NCI-H82 treated with DMSO at 0.1 percent for 48 hours (cell line): ENCODE data around the gene CFAP70.
"Not testable (repeated sequence)": the region's sequence is repeated elsewhere in the genome, so short reads cannot be mapped to it uniquely, and the experiment has no call there.

Experiments used
- DNase-seq: peaks from one replicate; lab custom pipeline; 2025; ENCODE audit not compliant: unreplicated experiment; lab: John Stamatoyannopoulos, UW

Gene CFAP70

DNA sequence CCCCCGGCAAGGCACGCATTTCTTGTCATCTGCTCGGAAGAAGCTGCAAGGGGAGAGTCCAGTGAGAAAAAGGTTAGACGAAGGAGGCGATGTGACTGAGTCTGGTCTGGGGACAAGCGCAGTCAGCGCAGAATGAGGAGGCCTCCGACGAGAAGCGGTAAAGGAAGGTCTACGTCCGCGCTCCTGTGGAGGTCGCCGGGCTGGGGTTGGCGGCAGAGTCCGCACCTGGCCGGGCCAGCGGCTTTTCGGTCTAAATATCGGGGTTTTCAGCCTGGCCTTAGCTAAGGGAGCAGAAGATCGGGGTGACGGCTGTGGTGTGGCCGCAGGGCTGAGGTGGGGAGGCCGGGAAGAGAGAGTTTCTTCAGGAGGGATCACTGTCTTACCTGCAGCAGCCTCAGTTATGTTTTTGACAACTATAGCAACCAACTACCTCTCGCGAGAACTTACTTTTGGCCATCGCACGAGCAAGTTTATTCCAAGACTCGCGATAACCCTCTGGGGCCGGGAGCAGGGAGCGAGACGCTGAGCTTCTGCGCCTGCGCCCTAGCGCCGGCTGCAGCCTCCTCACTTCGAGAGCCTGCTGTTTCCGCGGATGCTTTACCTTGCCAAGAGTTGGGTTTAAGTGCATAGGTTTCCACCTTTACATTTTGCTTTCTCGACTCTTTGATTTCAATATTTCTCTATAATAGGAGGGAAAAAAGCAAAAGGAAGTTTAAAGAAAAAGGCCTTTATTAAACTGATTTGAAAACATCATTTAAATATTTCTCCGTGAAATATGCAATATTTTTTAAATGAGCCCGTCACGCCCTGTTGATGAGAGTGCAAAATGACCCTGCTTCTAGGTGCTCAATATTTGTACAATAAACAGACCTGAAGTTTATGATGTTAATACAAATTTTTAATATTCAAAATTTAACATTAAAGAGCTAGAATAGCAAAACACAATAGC lies at the start of gene CFAP70:
CFAP70 (minus strand) TSS at position 534 of the 949 bp plus-strand sequence. CDS start 4,068 bp downstream, outside the sequence.
- peak; percentile 78 for DNase-seq

DNA sequence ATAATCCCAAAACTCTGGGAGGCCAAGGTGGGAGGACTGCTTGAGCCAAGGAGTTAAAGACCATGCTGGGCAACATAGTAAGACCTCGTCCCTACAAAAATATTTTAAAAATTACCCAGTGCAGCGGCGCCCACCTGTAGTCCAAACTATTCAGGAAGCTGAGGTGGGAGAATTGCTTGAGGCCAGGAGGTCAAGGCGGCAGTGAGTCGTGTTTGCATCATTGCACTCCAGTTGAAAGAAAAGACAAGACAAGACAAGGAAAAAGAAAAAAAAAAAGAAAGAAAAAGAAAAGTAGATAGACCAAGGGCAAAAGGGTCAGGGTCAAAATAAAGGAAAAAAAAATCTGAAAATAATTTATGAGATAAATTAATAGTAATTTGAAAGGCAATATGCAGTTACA lies 49.4 kb upstream of the CFAP70 start:
- no peak for DNase-seq

DNA sequence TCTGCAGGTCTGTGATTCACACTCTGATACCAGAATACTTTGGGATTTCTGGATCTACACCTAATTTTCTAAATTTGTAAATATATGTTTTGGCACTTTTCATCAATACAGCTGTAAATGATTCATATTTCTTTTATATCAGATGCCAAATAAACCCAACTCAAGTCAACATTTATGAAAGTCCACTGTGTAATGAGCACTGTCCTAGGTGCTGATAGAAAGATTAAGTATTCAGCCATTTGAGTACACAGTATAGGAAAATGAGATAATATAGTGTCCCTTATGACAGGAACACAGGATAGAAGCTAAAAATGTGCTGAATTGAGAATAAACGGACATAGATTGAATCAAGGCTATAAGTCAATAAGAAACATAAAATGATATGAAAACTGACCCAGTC lies 48.8 kb upstream of the CFAP70 start:
- DNase-seq = no peak

DNA sequence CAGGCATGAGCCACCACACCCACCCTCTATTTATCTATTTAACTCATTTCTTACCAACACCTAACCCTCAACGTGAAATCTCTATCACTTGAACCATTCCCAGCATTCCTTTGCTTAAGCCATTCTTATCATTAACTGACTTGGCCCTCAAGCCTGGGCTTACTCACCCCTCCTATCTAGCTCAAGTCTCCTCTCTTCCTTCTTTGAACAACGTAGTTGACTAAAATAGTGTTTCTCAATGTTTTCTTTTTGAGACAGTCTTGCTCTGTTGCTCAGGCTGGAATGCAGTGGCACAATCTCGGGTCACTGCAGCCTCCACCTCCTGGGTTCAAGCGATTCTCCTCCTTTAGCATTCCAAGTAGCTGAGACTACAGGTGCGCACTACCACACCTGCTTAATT lies 48.2 kb upstream of the CFAP70 start:
- DNase-seq = no peak

DNA sequence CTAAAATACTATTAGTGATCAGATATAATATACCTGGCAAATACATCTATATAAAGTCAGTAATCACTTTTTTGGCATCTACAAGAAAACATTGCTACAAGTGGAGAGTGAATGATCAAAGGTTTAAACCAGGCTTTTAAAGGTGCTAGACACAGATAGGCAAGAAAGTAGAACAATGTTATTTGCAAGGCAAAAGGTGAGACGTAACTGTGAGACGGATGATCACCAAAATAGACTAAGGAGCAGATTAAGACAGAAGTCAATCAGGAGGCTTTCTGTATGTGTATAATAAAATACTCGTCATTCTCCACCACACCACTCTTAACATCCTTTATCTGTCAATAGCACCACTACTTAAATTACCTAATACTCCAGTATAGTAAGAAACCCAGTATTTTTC lies 46.9 kb upstream of the CFAP70 start:
- no peak for DNase-seq

DNA sequence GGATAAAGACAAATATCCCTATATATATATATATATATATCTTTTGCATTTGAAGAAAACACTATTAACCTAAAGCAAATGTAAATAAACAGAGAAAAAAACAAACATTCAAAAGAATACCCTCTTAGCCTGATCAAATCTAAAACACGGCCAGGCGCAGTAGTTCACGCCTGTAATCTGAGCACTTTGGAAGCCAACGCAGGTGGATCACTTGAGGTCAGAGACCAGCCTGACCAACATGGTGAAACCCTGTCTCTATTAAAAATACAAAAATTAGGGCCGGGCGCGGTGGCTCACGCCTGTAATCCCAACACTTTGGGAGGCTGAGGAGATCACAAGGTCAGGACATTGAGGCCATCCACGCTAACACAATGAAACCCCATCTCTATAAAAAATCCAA lies 46.0 kb upstream of the CFAP70 start:
- DNase-seq = no peak

DNA sequence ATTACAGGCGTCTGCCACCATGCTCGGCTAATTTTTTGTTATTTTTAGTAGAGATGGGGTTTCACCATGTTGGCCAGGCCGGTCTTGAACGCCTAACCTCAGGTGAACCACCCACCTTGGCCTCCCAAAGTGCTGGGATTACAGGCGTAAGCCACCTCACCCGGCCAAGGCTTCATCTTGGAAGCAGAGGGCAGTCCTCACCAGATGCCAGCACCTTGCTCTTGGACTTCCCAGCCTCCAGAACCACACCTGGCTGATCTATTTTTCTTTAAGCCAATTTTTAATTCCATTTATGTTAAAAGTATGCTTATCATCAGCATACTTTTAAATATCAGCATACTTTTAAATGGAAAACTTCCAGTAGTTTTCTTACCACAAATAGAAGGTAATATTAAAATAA lies 43.0 kb upstream of the CFAP70 start:
- no peak for DNase-seq

DNA sequence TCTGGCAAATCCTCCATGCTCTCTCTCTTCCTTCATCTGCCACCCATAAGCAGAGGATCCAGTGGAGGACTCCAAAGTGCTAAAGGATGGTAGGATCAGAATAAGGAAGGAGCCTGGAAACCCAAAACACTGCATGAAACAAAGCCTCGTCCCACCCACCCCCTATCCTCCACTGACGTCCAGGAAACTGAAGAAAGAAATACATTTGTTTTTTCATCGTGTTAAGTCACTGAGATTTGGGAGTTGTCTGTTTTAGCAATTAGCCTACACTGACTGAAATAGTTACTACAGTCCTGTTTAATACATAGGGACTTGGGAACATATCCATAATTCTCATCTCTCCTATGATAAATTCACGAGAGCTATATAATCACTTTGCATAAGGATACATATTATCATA lies 40.4 kb upstream of the CFAP70 start:
- DNase-seq = no peak

DNA sequence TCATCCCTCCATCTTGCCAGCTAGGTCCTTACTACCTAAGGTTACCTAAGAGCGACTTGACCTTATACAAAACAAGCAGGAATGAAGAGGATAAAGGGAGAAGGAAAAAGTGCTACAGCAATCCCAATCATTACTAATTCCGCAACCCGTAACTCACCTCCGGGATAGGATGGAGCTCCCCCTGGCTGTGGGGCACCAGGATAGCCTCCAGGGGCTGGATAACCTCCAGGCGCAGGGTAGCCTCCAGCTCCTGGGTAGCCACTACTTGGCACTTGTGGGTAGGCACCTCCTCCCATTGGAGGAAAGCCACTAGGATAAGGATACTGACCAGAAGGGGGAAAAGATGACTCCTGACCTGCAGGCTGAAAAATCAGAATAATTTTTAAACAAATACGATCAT lies 39.4 kb upstream of the CFAP70 start:
- DNase-seq = no peak

DNA sequence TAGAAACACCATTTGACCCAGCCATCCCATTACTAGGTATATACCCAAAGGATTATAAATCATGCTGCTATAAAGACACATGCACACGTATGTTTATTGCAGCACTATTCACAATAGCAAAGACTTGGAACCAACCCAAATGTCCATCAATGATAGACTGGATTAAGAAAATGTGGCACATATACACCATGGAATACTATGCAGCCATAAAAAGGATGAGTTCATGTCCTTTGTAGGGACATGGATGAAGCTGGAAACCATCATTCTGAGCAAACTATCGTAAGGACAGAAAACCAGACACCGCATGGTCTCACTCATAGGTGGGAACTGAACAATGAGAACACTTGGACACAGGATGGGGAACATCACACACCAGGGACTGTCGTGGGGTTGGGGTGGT lies 35.7 kb upstream of the CFAP70 start:
- DNase-seq = not testable (repeated sequence)

DNA sequence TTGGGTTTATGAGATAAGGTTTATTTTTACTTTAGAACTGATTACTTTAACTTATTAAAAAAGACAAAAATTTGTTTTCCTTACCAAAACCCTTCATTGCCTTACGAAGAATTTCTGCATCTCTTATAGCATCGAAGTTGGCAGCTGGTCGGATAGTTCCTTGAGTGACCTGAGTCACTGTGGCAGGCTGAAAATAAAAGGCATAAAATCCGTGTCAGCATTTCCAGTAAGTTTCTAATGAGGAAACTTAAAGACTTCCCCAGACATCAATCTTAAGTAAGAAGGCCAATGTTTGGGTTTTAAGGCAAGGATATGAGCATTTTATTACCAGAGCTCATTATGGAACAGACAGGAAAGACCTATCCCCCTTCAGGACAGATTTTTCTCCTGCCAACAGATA lies 29.6 kb upstream of the CFAP70 start:
- no peak for DNase-seq

DNA sequence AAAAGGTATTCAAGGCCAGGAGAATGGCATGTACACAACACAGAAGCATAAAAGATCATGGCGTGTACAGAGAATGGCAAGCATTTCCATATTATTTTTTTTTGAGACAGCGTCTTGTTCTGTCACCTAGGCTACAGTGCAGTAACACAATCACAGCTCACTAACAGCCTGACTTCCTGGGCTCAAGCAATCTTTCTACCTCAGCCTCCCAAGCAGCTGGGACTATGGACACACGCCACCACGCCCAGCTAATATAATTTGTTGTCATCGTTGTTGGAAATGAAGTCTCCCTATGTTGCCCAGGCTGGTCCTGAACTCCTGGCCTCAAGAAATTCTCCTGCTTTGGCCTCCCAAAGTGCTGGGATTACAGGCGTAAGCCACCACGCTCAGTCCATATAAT lies 27.9 kb upstream of the CFAP70 start:
- DNase-seq = no peak

DNA sequence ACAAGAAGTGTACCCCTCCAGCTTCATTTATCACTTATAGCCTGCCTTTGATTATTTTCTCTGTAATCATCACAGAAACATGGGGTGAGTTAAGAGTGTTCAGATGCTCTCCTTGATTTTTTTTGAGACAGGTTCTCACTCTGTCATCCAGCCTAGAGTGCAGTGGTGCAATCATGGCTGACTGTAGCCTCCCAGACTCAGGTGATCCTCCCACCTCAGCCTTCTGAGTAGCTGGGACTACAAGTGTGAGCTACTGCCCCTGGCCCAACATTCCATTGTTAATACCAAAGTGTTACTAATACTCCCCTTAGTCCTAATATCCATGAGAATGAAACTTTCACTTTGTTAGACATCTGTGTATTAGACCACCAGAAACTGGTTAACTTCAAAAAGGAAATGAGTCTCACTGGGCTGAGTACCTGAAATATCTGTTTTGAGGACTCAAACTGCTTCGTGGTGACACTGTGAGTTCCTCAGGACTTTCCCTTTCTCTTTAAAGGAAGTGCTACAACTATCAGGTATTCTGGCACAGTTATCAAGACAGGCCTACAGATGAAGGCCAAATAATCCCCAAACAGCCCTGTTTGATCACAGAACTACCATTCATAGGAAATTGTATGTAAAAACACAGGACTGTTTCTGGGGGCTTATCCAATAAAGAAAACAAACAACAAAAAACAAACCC lies 20.5 kb upstream of the CFAP70 start:
- no peak for DNase-seq

DNA sequence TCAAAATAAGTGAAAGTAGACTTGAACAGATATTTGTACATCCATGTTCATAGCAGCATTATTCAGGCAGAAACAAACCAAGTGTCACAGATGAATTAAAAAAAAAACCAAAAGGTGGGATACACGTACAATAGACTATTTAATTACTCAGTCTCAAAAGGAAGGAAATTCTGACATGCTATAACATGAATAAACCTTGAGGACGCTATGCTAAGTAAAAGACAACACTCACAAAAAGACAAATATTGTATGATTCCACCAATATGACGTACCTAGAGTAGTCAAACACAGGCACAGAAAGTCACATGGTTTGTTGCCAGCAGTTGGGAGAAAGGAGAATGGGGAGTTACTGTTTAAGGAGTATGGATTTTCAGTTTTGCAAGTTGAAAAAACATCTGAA lies 18.0 kb upstream of the CFAP70 start:
- no peak for DNase-seq

DNA sequence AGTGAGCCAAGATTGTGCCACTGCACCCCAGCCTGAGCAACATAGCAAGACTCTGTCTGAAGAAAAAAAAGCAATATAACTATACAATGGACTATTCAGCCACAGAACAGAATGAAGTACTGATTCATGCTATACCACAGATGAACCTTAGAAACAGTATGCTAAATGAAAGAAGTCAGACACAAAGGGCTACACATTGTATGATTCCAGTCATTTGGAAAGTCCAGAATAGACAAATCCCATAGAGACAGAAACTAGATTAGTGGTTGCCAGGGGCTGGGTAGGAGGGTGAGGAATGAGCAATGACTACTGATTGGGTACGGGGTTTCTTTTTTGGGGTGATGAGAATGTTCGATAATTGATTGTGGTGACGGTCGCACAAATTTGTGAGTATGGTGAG lies 9.6 kb upstream of the CFAP70 start:
- no peak for DNase-seq

DNA sequence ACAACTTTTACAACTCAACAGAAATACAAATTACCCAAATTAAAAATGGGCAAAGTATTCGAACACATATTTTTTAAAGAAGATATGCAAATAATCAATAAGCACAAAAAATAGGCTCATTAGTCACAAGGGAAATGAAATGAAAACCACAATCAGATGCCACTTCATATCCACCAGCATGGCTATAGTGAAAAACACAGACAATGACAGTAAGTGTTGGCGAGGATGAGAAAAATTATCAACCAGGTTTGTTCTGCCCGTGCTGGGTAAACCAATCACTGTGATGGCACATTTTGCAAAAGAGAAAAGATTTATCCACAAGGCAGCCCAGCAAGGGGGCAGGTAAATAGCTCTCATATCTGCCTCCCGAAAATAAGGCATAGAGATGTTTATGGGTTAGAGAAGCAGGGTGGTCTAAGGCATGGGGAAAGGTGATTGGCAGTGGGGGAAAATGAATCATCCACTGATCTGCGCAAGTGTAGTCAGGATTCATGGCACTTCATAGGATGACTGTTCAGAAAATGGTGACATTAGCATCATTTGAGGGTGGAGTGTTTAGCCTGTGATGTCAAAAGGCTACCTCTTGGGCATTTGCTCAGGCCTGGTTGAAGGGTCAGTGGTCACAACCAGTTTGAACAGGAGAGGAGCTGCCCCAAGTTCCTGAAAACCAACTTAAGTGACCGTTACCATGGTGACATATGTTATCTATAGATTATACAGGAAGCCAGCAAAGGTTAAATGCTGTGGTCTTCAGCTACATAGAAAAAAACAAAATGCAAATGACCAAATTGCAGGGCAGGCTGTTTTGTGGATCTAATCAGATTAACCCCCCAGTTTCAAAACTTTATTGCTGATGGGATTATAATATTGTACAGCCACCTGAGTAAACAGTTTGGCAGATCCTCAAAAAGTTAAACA lies 8.0 kb upstream of the CFAP70 start:
- no peak for DNase-seq

DNA sequence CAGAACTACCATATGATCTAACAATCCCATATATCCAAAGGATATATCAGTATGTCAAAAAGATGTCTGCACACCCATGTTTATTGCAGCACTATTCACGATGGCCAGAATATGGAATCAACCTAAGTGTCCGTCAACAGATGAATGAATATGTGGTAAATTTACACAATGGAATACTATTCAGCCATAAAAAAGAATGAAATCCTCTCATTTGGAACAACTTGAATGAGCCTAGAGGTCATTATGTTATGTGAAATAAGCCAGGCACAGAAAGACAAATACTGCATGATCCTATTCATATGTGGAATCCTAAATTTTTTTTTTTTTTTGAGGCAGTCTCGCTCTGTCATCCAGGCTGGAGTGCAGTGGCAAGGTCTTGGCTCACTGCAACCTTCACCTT lies 6.3 kb upstream of the CFAP70 start:
- DNase-seq = no peak

DNA sequence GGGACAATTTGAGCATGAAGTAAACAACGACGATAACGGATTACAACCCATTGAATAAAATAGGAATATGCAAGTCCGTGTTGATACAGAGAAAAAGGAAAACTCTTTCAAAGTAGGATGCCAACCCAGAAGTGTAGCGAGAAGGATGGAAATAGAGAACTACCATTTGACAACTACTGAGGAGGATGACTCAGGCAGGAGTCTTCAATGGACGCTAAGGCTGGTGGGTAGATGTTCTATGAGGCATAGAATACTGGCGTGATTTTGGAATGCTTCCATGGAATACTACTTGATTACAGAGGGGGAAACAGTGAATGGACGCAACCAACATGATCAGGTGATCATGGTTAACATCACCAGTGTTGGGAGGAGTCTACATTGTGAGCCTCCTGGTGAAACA lies 828 bp upstream of the CFAP70 start:
- no peak for DNase-seq

DNA sequence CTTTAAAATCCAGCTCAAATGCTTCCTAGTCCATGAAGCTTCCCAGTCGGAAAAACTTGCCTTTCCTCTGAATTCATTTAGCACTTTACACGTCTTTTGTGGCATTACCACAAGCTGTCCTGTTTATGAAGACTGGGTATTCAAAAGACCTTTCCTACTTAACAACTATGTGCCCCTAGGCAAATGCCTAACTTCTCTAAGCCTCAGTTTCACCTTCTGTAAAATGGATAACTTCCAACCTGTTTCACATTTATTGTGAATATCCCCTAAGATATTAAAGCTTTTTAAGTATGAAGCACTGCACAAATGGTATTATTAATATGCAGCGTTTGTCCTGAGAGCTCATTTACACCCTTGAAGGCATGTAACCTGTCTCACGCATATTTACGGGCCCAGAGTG lies 843 bp downstream of the CFAP70 start:
- no peak for DNase-seq

DNA sequence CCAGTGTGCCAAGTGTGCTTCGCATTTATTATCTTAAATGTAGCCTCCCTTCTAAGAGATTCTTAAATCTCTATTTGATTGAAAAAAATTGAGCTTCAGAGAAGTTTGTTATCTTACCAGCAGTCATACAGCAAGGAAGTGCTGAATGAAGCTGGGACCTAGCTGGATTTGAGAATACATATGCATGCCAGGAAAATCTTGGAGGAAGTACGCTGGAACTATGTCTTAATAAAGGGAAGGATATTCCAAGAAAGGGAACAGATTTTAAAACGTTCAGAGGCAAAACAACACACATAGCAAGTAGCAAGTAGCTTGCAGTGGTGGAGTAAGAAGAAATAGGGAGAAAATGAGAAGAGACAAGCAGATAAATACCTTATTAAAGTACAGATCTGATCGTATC lies 1.5 kb downstream of the CFAP70 start:
- DNase-seq = no peak

DNA sequence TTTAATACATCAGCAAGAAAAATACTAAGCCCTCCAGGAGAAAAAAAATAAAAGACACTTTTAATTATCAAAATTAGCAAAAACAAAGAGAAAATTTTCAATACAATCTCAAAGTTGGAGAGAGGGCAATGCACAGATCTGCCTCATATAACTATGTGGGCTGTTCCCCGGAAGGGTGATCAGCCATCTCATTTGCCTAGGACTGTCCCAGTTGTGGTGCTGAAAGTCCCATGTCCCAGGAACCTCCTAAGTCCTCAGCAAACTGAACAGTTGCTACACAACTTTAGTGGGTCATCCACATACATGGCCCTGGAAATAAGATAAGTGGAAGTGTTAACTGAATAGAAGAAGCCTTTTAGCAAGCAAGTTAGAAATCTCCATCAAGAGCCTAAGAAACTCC lies 14.4 kb downstream of the CFAP70 start:
- no peak for DNase-seq
